Measurements from ENCODE around the gene NPB.

NPB gene

GRCh38 chr17:81870131-81870980, 31.7 kb upstream of the NPB start:
- no peak for DNase-seq

- peak; percentile 25 for DNase-seq
These were observed 31.1 kb upstream of the NPB start, which contains the start of gene ARHGDIA for GRCh38 chr17:81870981-81871386. Gene ARHGDIA, minus strand, starts transcription at chr17:81871337. Its CDS starts 1,407 bp downstream, at chr17:81869930.

GRCh38 chr17:81871387-81872230, 30.4 kb upstream of the NPB start:
- no peak for DNase-seq

- DNase-seq = no peak
These were observed 24.5 kb upstream of the NPB start for GRCh38 chr17:81877569-81877968.

GRCh38 chr17:81878294-81878693, 23.7 kb upstream of the NPB start:
- no peak for DNase-seq

- no peak for DNase-seq
These were observed 22.9 kb upstream of the NPB start for GRCh38 chr17:81879121-81879520.

- DNase-seq = no peak
These were observed 17.5 kb upstream of the NPB start for GRCh38 chr17:81884520-81884919.

- no peak for DNase-seq
These were observed 17.1 kb upstream of the NPB start for GRCh38 chr17:81884968-81885367.

GRCh38 chr17:81885454-81885853, 16.6 kb upstream of the NPB start:
- no peak for DNase-seq

- no peak for DNase-seq
These were observed 16.0 kb upstream of the NPB start for GRCh38 chr17:81885869-81886548.

- no peak for DNase-seq
These were observed 13.7 kb upstream of the NPB start for GRCh38 chr17:81888105-81888987.

GRCh38 chr17:81888988-81889595, 12.9 kb upstream of the NPB start:
- DNase-seq = no peak

GRCh38 chr17:81889602-81890001, 12.4 kb upstream of the NPB start:
- DNase-seq = no peak

GRCh38 chr17:81890447-81891302, 11.4 kb upstream of the NPB start:
- no peak for DNase-seq

GRCh38 chr17:81891303-81891552, 10.8 kb upstream of the NPB start:
- no peak for DNase-seq

- no peak for DNase-seq
These were observed 6.6 kb upstream of the NPB start for GRCh38 chr17:81895400-81895799.

- DNase-seq = no peak
These were observed 3.8 kb upstream of the NPB start for GRCh38 chr17:81898029-81898866.

GRCh38 chr17:81898885-81899284, 3.2 kb upstream of the NPB start:
- DNase-seq = no peak

- DNase-seq = no peak
These were observed 2.4 kb upstream of the NPB start for GRCh38 chr17:81899514-81900166.
